Heart right ventricle (tissue), 16 donors: ENCODE data around the gene SELENOW. TPM values are rescaled to one million over a fixed set of nuclear protein-coding genes. Genes with fewer than 3 reads are reported as not detected.

Experiments
- ATAC-seq, 8 donors: fragments of 200-7000 bp; cut with Tn5 transposase; one replicate each; pipeline ENCODE4 v1.9.1; 2020; ENCODE audit warnings: mild to moderate bottlenecking in 8 of 8, moderate library complexity in 8 of 8, moderate number of reproducible peaks in 1 of 8
- DNase-seq, 2 donors: peaks; one replicate each; pipeline ENCODE4 v3.0.0-alpha.2; 2020
- H3K27ac ChIP-seq, 10 donors: fragments of 200-600 bp; sonication (generic) in 2 of 10; one replicate each; pipeline versions ENCODE4 v1.5.0 to v1.8.0; 2020 to 2022; ENCODE audit warnings: mild to moderate bottlenecking in 3 of 10
- H3K27me3 ChIP-seq, 7 donors: fragments of 200-600 bp; one replicate each; pipeline ENCODE4 v1.8.0; 2021 to 2022; ENCODE audit warnings: mild to moderate bottlenecking in 2 of 7
- H3K36me3 ChIP-seq, 9 donors: fragments of 200-600 bp; sonication (generic) in 1 of 9; one replicate each; pipeline versions ENCODE4 v1.5.0 to v1.8.0; 2020 to 2022; ENCODE audit warnings: mild to moderate bottlenecking in 2 of 9
- H3K4me1 ChIP-seq, 9 donors: fragments of 200-600 bp; sonication (generic) in 1 of 9; one replicate each; pipeline versions ENCODE4 v1.5.0 to v1.8.0; 2020 to 2022; ENCODE audit warnings: mild to moderate bottlenecking in 4 of 9
- H3K4me3 ChIP-seq, 10 donors: fragments of 200-600 bp; sonication (generic) in 2 of 10; one replicate each; pipeline versions ENCODE4 v1.5.0 to v1.8.0; 2020 to 2022; ENCODE audit warnings: mild to moderate bottlenecking in 7 of 10, moderate library complexity in 2 of 10
- H3K9me3 ChIP-seq, 11 donors: fragments of 200-600 bp in 10 of 11; sonication (generic) in 2 of 11; one replicate each; pipeline versions ENCODE4 v1.5.0 to v1.8.0; 2013 to 2022; ENCODE audit warnings: mild to moderate bottlenecking in 2 of 11, control low read depth in 1 of 11, moderate library complexity in 1 of 11
- WGBS, 2 donors: extraction: QIAGEN DNeasy Blood & Tissue Kit; methylation state at CpG; one replicate each; pipeline ENCODE4 v1.1.7; 2013; ENCODE audit warnings: inconsistent platforms in 1 of 2; 5-methylcytosine and 5-hydroxymethylcytosine counted together
- intact Hi-C, 10 donors: fragments of 100-400 bp; cut with DNase I; formaldehyde crosslinking; loops; one replicate each; pipeline versions ENCODE4 v1.11.1 to v1.14.2; 2022
- polyA plus RNA-seq, 2 donors: library from polyadenylated mRNA; stranded (reverse); fragments of 200-250 nt; gene quantifications; one replicate each; pipeline ENCODE4 v1.2.3, GENCODE V29; 2013
- total RNA-seq, 10 donors: library from RNA; stranded (reverse); fragmentation: NEBNext Ultra II Directional in 3 of 10; extraction: Animal tissue kit (Norgen Biotek cat#: 25700) in 3 of 10; gene quantifications; one replicate each; pipeline versions ENCODE4 v1.2.1 to v1.2.4, GENCODE V29; 2021 to 2023
- TF ChIP-seq, protein P1 (sequence below), 9 donors: fragments of 200-600 bp; sonication (generic) in 2 of 9; IDR thresholded peaks; one replicate each; pipeline versions ENCODE4 v1.5.0 to v1.8.0; 2021 to 2022; ENCODE audit warnings: antibody characterized with exemption in 9 of 9, mild to moderate bottlenecking in 5 of 9, moderate library complexity in 1 of 9
- donor health status: Arrhythmogenic right ventricular cardiomyopathy.
- donor health status: ischemic (EF 13 %, LVEDD 7.1; RV severe dilation, severe dysfunction).
- donor health status: healthy with polysubstance abuse.
- donor health status: DM: no; HTN: yes; CAD: no.
- donor health status: DM: no; HTN: no; CAD: no.
- donor health status: ischemic (EF 25% LVEDD 6.9; RV normal size, moderate dysfunction).
- donor health status: ischemic (EF 25% LVEDD 5.7; RV mildly dilated, moderate dysfunction).
- donor health status: healthy.
- donor health status: DM: yes; HTN: yes; CAD: no.
- donor health status: Ischemic cardiomyopathy.
- donor health status: ischemic (EF 35%, LVEDD 5.7; RV mildly dilated, moderate dysfunction).
- donor health status: nonischemic (EF 11% LVEDD 7.7; RV severe dilation, severe dysfunction).
- donor health status: DM: yes; HTN: yes; CAD: no.
- donor health status: PGD.
- donor health status: ischemic (EF 29% LVEDD 5.4; RV normal size, mild dysfunction).
- donor health status: nonischemic (EF 23%, LVEDD 6.1; RV moderate dilation, normal function).

The SELENOW gene
- total and polyA plus RNA-seq, 12 donors, result 711 to 1,774 (median 1,009) TPM

DNA sequence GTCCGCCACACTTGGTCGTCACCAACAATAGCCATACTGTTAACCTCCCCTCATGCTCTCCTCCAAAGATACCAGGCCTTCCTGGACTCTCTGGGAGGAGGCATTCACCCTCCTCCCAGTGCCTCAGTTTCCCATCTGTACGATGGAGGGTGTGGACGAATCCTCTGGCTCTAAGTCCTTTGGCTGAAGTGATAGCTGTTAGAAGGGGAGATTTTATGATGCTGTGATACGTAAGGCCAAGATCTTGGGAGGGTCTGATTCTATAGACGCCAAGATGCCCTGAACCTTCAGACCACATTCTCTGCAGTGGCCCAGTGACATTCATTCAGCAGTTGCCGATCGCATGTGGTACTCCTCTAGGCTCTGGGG, 48.0 kb upstream of the SELENOW start:
- Histone ChIP-seq H3K27me3 (peaks cover 0 to 25% (median 0%) of the 10 kb centered on the region in 7 donors), H3K4me1 (peaks cover 13 to 61% (median 42%) of the 10 kb centered on the region in 9 donors), H3K36me3 (peaks cover 0 to 91% (median 23%) of the 10 kb centered on the region in 9 donors), H3K9me3 (no peaks in the 10 kb centered on the region), H3K4me3 (peak overlapping the region in 2 of 10 donors; percentile 23 to 40), H3K27ac (peak overlapping the region in 9 of 10 donors; percentile 43 to 88 (median 80))
- DNase-seq (no peak), ATAC-seq (no peak)
- WGBS, 2 donors, result 77 to 78% methylated on average over 8 of the region's 8 CpGs
- TF ChIP-seq, protein P1, sequence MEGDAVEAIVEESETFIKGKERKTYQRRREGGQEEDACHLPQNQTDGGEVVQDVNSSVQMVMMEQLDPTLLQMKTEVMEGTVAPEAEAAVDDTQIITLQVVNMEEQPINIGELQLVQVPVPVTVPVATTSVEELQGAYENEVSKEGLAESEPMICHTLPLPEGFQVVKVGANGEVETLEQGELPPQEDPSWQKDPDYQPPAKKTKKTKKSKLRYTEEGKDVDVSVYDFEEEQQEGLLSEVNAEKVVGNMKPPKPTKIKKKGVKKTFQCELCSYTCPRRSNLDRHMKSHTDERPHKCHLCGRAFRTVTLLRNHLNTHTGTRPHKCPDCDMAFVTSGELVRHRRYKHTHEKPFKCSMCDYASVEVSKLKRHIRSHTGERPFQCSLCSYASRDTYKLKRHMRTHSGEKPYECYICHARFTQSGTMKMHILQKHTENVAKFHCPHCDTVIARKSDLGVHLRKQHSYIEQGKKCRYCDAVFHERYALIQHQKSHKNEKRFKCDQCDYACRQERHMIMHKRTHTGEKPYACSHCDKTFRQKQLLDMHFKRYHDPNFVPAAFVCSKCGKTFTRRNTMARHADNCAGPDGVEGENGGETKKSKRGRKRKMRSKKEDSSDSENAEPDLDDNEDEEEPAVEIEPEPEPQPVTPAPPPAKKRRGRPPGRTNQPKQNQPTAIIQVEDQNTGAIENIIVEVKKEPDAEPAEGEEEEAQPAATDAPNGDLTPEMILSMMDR (IDR thresholded peaks at IDR 0.05), result no peak
- intact Hi-C loops, result no loop called here

DNA sequence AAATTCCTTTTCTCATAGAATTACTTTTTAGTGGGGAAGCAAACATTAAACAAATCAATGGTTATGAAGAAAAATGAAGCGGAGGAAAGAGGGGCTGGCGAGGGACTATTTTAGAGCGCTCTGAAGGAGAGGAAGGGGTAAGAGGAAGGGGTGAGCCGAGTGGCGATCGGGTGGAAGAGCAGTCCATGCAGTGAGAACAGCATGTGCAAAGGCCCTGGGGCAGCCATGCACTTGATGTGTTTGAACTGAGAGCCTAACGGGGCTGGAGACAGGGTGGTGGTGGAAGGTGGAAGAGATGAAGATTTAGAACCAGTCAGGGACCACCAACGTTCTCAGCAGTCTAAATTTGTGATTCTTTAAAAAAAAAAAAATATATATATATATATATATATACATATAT, 47.6 kb upstream of the SELENOW start:
- H3K27ac ChIP-seq, result peak overlapping the region in 7 of 10 donors; percentile 43 to 88 (median 80)
- no peak for DNase-seq
- no peak for ATAC-seq
- H3K27me3 ChIP-seq, result peaks cover 0 to 25% (median 0%) of the 10 kb centered on the region in 7 donors
- peaks cover 13 to 57% (median 39%) of the 10 kb centered on the region in 9 donors for H3K4me1 ChIP-seq
- 91 to 94% methylated on average over 8 of the region's 8 CpGs for WGBS, 2 donors
- intact Hi-C loops, result no loop called here
- H3K4me3 ChIP-seq, result no peak overlapping the region
- H3K9me3 ChIP-seq, result no peaks in the 10 kb centered on the region
- TF ChIP-seq, protein P1 (IDR thresholded peaks at IDR 0.05), result no peak
- H3K36me3 ChIP-seq, result peaks cover 0 to 91% (median 19%) of the 10 kb centered on the region in 9 donors

- intact Hi-C loops, result no loop called here
- no peaks in the 10 kb centered on the region for H3K9me3 ChIP-seq
- H3K4me3 ChIP-seq, result no peak overlapping the region
- DNase-seq (no peak), ATAC-seq (no peak)
- TF ChIP-seq, protein P1 (IDR thresholded peaks at IDR 0.05), result no peak
- 67 to 77% methylated on average over 4 of the region's 4 CpGs for WGBS, 2 donors
- peaks cover 0 to 8% (median 0%) of the 10 kb centered on the region in 7 donors for H3K27me3 ChIP-seq
- H3K4me1 ChIP-seq, result peaks cover 0 to 15% (median 7%) of the 10 kb centered on the region in 9 donors
- H3K36me3 ChIP-seq, result peaks cover 0 to 99% (median 22%) of the 10 kb centered on the region in 9 donors
- H3K27ac ChIP-seq, result no peak overlapping the region
These were observed 43.4 kb upstream of the SELENOW start for GRCh38 chr19:47735131-47735530.

DNA sequence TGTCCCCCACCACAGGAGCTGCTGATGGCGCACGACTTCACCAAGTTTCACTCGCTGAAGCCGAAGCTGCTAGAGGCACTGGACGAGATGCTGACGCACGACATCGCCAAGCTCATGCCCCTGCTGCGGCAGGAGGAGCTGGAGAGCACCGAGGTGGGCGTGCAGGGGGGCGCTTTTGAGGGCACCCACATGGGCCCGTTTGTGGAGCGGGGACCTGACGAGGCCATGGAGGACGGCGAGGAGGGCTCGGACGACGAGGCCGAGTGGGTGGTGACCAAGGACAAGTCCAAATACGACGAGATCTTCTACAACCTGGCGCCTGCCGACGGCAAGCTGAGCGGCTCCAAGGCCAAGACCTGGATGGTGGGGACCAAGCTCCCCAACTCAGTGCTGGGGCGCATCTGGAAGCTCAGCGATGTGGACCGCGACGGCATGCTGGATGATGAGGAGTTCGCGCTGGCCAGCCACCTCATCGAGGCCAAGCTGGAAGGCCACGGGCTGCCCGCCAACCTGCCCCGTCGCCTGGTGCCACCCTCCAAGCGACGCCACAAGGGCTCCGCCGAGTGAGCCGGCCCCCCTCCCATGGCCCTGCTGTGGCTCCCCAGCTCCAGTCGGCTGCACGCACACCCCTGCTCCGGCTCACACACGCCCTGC, 37.5 kb upstream of the SELENOW start:
- H3K9me3 ChIP-seq, result no peaks in the 10 kb centered on the region
- DNase-seq, result no peak
- peaks cover 10 to 40% (median 29%) of the 10 kb centered on the region in 9 donors for H3K4me1 ChIP-seq
- intact Hi-C loops, result no loop called here
- 87 to 92% methylated on average over 48 of the region's 48 CpGs for WGBS, 2 donors
- peaks cover 0 to 64% (median 31%) of the 10 kb centered on the region in 9 donors for H3K36me3 ChIP-seq
- ATAC-seq, result no peak
- no peak overlapping the region for H3K4me3 ChIP-seq
- no peaks in the 10 kb centered on the region for H3K27me3 ChIP-seq
- peak overlapping the region in 5 of 10 donors; percentile 92 to 97 (median 93) for H3K27ac ChIP-seq
- TF ChIP-seq, protein P1 (IDR thresholded peaks at IDR 0.05), result no peak
